A549 treated with dexamethasone at 1 μM for 4 hours (cell line): ENCODE data around the gene OR10A4. TPM values are rescaled to one million over a fixed set of nuclear protein-coding genes. Genes with fewer than 3 reads are reported as not detected.

Experiments
- total RNA-seq: library from RNA; stranded (reverse); fragments of 200-300 nt; extraction: Qiagen RNA extraction; gene quantifications from 5 replicates; pipeline ENCODE4 v1.2.3, GENCODE V29; 2022

The OR10A4 gene
- total RNA-seq = not detected in 5 replicates

GRCh38 chr11:6876325-6876724, at the start of gene OR10A4:
Gene OR10A4 (plus strand): TSS chr11:6876625. CDS start chr11:6876648, 23 bp downstream.

DNA sequence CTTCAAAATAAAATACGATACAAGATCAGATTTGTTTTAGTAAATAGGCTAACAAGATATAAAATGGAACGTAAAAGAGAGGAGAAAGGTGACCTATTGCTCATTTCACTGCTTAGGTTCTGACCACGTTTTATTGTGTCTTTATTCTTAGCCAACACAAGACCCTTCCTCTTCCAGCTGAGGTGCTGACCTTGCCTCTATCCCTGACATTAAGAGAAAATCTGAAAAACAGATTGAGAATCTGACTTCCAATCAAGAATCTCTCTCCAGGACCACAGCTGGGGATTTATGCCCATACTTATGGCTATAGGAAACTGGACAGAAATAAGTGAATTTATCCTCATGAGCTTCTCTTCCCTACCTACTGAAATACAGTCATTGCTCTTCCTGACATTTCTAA, 31.0 kb upstream of the OR10A4 start, which contains the start of gene OR10A5:
Gene OR10A5, plus strand, starts transcription at position 301 of the 400 bp plus-strand sequence. Its CDS starts 0 bp downstream, at position 301.

DNA sequence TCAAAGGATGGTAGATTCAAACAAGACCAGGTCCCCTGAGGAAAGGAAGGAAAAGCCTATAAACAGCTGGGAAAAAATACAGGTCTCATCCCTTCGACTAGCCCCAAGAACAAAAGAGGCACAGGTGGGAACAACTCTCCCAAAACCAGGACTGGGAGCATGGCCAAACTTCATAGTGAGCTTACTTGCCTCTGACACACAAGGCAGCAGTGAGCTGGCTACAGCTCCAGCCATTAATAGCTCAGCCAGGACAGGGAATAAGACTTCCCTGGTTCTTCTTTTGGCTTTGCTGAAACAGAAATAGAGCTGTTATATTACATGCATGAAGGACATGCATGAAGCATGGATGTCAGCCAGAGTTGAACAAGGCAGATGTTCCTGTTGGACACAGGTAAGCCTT, 13.5 kb upstream of the OR10A4 start, which contains the start of gene OR10A2:
Gene OR10A2, plus strand, starts transcription at position 97 of the 400 bp plus-strand sequence. CDS start 6,698 bp downstream, outside the sequence.

DNA sequence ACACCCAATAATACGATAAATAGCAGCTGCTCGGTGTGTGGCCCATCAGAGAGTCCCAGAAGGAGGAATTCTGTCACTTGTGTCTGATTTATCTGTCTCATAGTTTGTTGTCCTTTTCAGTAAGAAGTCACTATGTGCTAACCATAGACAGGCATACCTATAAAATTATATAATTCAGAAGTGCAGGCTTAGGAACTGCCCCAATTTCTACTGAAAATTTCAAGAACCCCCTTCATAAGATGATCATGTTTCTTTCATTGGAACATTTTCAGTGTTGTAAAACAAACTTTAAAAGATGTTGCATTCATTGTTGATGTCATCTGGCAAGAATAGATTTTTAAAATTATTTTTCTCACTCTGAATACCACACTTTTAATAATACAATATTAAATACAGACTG, 16.0 kb downstream of the OR10A4 start, which contains the start of gene OR2D2:
Gene OR2D2, minus strand, starts transcription at position 101 of the 400 bp plus-strand sequence. Its CDS starts 0 bp downstream, at position 101.

GRCh38 chr11:6920702-6921101, 44.3 kb downstream of the OR10A4 start, which contains the start of gene OR2D3:
Gene OR2D3 (plus strand): TSS chr11:6921002. CDS start chr11:6921002, 0 bp downstream.

GRCh38 chr11:6926208-6927029, 50.0 kb downstream of the OR10A4 start, which contains the start of gene ZNF215:
Gene ZNF215 (plus strand): TSS chr11:6926426. CDS start chr11:6932273, 5,847 bp downstream.

Other genes starting within 250 kb of the OR10A4 start
- 0.07 to 0.15 TPM (median 0.09 TPM) in 5 replicates for gene DCHS1, start 220.8 kb upstream of the OR10A4 start, total RNA-seq
- 79.3 to 116 TPM (median 95.2 TPM) in 5 replicates for gene MRPL17, start 193.3 kb upstream of the OR10A4 start, total RNA-seq
- gene OR2AG2, start 104.6 kb upstream of the OR10A4 start, total RNA-seq = 0.05 to 0.08 TPM (median 0.05 TPM) in 3 of 5 replicates, not detected in the others
- gene OR2AG1, start 93.6 kb upstream of the OR10A4 start, total RNA-seq = not detected in 5 replicates
- not detected in 5 replicates for gene OR6A2, start 76.9 kb upstream of the OR10A4 start, total RNA-seq
- not detected in 5 replicates for gene OR10A5, start 30.9 kb upstream of the OR10A4 start, total RNA-seq
- gene OR10A2, start 13.6 kb upstream of the OR10A4 start, total RNA-seq = not detected in 5 replicates
- gene OR2D2, start 15.9 kb downstream of the OR10A4 start, total RNA-seq = not detected in 5 replicates
- not detected in 5 replicates for gene OR2D3, start 44.4 kb downstream of the OR10A4 start, total RNA-seq
- gene ZNF215, start 49.8 kb downstream of the OR10A4 start, total RNA-seq = 0.76 to 1.2 TPM (median 0.97 TPM) in 5 replicates
- 0.54 to 1.1 TPM (median 0.88 TPM) in 5 replicates for gene ZNF214, start 143.7 kb downstream of the OR10A4 start, total RNA-seq
- gene NLRP14, start 143.9 kb downstream of the OR10A4 start, total RNA-seq = not detected in 5 replicates
- gene RBMXL2, start 212.4 kb downstream of the OR10A4 start, total RNA-seq = not detected in 5 replicates